Hepatocyte (in vitro differentiated cells): ENCODE data around the gene ZNF84. TPM values are rescaled to one million over a fixed set of nuclear protein-coding genes. Genes with fewer than 3 reads are reported as not detected.

Experiments
- DNase-seq: peaks from one replicate; pipeline ENCODE4 v3.0.0-alpha.2; 2016; ENCODE audit warnings: low spot score
- H2AFZ ChIP-seq: fragments of 200-600 bp; sonication (generic); 2 replicates; pipeline ENCODE4 v1.6.0; 2016; ENCODE audit warnings: antibody characterized with exemption, mild to moderate bottlenecking
- H3K27ac ChIP-seq: fragments of 200-600 bp; sonication (generic); 2 replicates; pipeline ENCODE4 v1.5.1; 2016; ENCODE audit warnings: mild to moderate bottlenecking
- H3K27me3 ChIP-seq: fragments of 200-600 bp; sonication (generic); 2 replicates; pipeline ENCODE4 v1.6.1; 2016
- H3K36me3 ChIP-seq: fragments of 200-600 bp; sonication (generic); replicated peaks from 2 replicates; pipeline ENCODE4 v1.5.1; 2016; ENCODE audit warnings: low read depth; ENCODE audit not compliant: insufficient read depth
- H3K4me1 ChIP-seq: fragments of 200-600 bp; sonication (generic); 2 replicates; pipeline ENCODE4 v1.5.1; 2016; ENCODE audit warnings: mild to moderate bottlenecking, moderate library complexity; ENCODE audit not compliant: insufficient read depth
- H3K4me2 ChIP-seq: fragments of 200-600 bp; sonication (generic); 2 replicates; pipeline ENCODE4 v1.6.0; 2016
- H3K4me3 ChIP-seq: fragments of 200-600 bp; sonication (generic); 2 replicates; pipeline ENCODE4 v1.5.1; 2016; ENCODE audit warnings: mild to moderate bottlenecking
- H3K79me2 ChIP-seq: fragments of 200-600 bp; sonication (generic); 2 replicates; pipeline ENCODE4 v1.6.0; 2017; ENCODE audit warnings: mild to moderate bottlenecking
- H3K9me2 ChIP-seq: fragments of 200-600 bp; sonication (generic); replicated peaks from 2 replicates; pipeline ENCODE4 v1.6.0; 2017; ENCODE audit warnings: mild to moderate bottlenecking; ENCODE audit not compliant: insufficient read depth
- H3K9me3 ChIP-seq: fragments of 200-600 bp; sonication (generic); 2 replicates; pipeline ENCODE4 v1.5.1; 2016; ENCODE audit warnings: low read depth, mild to moderate bottlenecking
- H4K20me1 ChIP-seq: fragments of 200-600 bp; sonication (generic); 2 replicates; pipeline ENCODE4 v1.6.0; 2016; ENCODE audit warnings: mild to moderate bottlenecking; ENCODE audit not compliant: insufficient read depth, poor library complexity, severe bottlenecking
- CTCF ChIP-seq: fragments of 200-600 bp; sonication (generic); IDR thresholded peaks from 2 replicates; pipeline ENCODE4 v1.5.1; 2016; ENCODE audit warnings: antibody characterized with exemption, mild to moderate bottlenecking; ENCODE audit not compliant: poor library complexity
- EZH2 ChIP-seq: fragments of 200-600 bp; sonication (generic); IDR thresholded peaks from 2 replicates; pipeline ENCODE4 v1.6.1; 2016; ENCODE audit warnings: antibody characterized with exemption, mild to moderate bottlenecking, borderline replicate concordance
- EZH2phosphoT487 ChIP-seq: fragments of 200-600 bp; sonication (generic); IDR thresholded peaks from one replicate; pipeline ENCODE4 v1.6.1; 2018; ENCODE audit warnings: antibody characterized with exemption, mild to moderate bottlenecking, low read depth, moderate library complexity; ENCODE audit not compliant: unreplicated experiment, severe bottlenecking
- WGBS: methylation state at CpG from one replicate; pipeline ENCODE4 v1.1.6; 2016; ENCODE audit warnings: low lambda C conversion rate; ENCODE audit errors: missing lambda C conversion rate; 5-methylcytosine and 5-hydroxymethylcytosine counted together
- polyA plus RNA-seq: library from polyadenylated mRNA; unstranded; fragments of >200 nt; fragmentation: Nextera tagmentation; extraction: Ambion mirVana; gene quantifications from 2 replicates; pipeline ENCODE4 v1.2.1, GENCODE V29; 2016
- total RNA-seq: library from RNA; depleted of rRNA; stranded (reverse); fragments of >200 nt; gene quantifications from 2 replicates; pipeline ENCODE4 v1.2.3, GENCODE V29; 2014

Gene ZNF84
- total and polyA plus RNA-seq, 2 experiments from 2014 or later = 23.1 to 30.8 TPM

GRCh38 chr12:133023566-133023965, 13.7 kb upstream of the ZNF84 start:
- H3K4me3 ChIP-seq = no peak overlapping the region
- H3K4me2 ChIP-seq = no peak overlapping the region
- no peaks in the 10 kb centered on the region for H3K79me2 ChIP-seq
- no peak overlapping the region for H3K27ac ChIP-seq
- no peak overlapping the region for H2AFZ ChIP-seq
- H4K20me1 ChIP-seq = no peaks in the 10 kb centered on the region
- 100% methylated on average over 2 of the region's 2 CpGs for WGBS
- no peaks in the 10 kb centered on the region for H3K27me3 ChIP-seq
- DNase-seq = no peak
- no peaks in the 10 kb centered on the region for H3K9me2 ChIP-seq
- no peaks in the 10 kb centered on the region for H3K4me1 ChIP-seq
- no peaks in the 10 kb centered on the region for H3K36me3 ChIP-seq
- peaks cover 9% of the 10 kb centered on the region for H3K9me3 ChIP-seq
- TF ChIP-seq CTCF (no peak), EZH2 (no peak), EZH2phosphoT487 (no peak)

DNA sequence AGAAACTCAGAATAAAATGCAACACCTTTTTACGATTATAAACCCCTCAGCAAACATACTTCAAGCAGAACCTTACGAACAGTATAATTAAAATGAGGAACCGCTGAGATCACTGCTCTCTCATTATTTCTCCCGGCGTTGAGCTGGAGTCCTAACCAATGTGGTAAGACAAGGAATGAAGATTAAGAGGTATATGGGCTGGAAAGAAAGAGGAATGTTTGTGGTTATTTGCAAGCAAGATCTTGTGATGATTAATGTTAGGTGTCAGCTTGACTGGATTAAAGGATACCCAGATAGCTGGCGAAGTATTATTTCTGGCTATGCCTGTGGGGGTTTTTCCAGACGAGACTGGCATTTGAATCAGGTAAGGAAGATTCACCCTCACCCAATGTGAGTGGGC, 10.3 kb upstream of the ZNF84 start:
- 94% methylated on average over 7 of the region's 7 CpGs for WGBS
- no peak overlapping the region for H3K4me3 ChIP-seq
- peaks cover 4% of the 10 kb centered on the region for H3K9me3 ChIP-seq
- H2AFZ ChIP-seq = no peak overlapping the region
- H4K20me1 ChIP-seq = no peaks in the 10 kb centered on the region
- no peaks in the 10 kb centered on the region for H3K36me3 ChIP-seq
- no peaks in the 10 kb centered on the region for H3K27me3 ChIP-seq
- H3K27ac ChIP-seq = no peak overlapping the region
- H3K4me1 ChIP-seq = no peaks in the 10 kb centered on the region
- H3K79me2 ChIP-seq = no peaks in the 10 kb centered on the region
- DNase-seq = no peak
- no peak overlapping the region for H3K4me2 ChIP-seq
- TF ChIP-seq EZH2 = no peak
- TF ChIP-seq CTCF = no peak
- no peak for TF ChIP-seq EZH2phosphoT487
- H3K9me2 ChIP-seq = no peaks in the 10 kb centered on the region

DNA sequence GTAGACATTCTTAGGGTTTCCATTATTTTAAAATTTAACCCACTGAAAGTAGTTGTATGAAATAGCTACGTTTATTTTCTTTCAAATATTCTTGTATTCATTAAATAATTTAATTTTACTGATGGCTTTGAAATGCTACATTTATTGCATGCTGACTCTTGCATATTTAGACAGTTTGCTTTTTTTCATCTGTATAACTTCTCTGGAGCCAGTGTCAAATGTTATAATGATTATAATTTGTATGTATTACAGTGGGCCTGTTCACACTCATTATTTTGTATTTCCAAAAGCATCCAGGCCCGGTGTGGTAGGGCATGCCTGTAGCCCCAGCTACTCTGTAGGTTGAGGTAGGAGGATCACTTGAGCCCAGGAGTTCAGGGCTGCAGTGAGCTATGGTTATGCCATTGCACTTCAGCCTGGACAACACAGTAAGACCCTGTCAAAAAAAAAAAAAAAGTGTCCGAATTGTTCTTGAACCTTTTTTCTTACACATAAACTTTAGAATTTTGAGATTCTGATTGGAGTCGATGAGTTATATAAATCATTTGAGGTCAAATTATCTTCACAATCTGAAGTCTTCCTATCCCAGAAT, 905 bp downstream of the ZNF84 start:
- Histone ChIP-seq H3K36me3 (peaks cover 7% of the 10 kb centered on the region), H4K20me1 (no peaks in the 10 kb centered on the region), H3K79me2 (peaks cover 55% of the 10 kb centered on the region), H3K4me1 (no peaks in the 10 kb centered on the region), H3K4me2 (peak overlapping the region; percentile 89), H2AFZ (peak overlapping the region; percentile 96), H3K27me3 (no peaks in the 10 kb centered on the region), H3K9me2 (no peaks in the 10 kb centered on the region), H3K4me3 (peak overlapping the region; percentile 61), H3K9me3 (peaks cover 40% of the 10 kb centered on the region), H3K27ac (peak overlapping the region; percentile 99)
- 52% methylated on average over 4 of the region's 4 CpGs for WGBS
- DNase-seq = no peak
- TF ChIP-seq CTCF (no peak), EZH2 (no peak), EZH2phosphoT487 (no peak)
